Cardiac septum (tissue), 1 donor: ENCODE results near the gene PAFAH1B1. TPM values are rescaled to one million over a fixed set of nuclear protein-coding genes. Genes with fewer than 3 reads are reported as not detected.
"Not testable (repeated sequence)": the region's sequence is repeated elsewhere in the genome, so short reads cannot be mapped to it uniquely, and the experiment has no call there.

Experiments
- DNase-seq: peaks from one replicate; pipeline ENCODE4 v3.0.0-alpha.2; 2020; ENCODE audit warnings: low spot score
- intact Hi-C: fragments of 100-400 bp; cut with DNase I; formaldehyde crosslinking; loops from one replicate; pipeline ENCODE4 v1.14.0; 2022
- total RNA-seq: library from RNA; stranded (reverse); fragmentation: NEBNext Ultra II Directional; extraction: Animal tissue kit (Norgen Biotek cat#: 25700); gene quantifications from one replicate; pipeline ENCODE4 v1.2.1, GENCODE V29; 2021
- donor health status: DM: no; HTN: no; CAD: no.

PAFAH1B1 gene
- total RNA-seq, 1 donor from 2014 or later: 142 TPM

- DNase-seq, intact Hi-C loops: not testable (repeated sequence)
Observed at GRCh38 chr17:2628922-2629321, 35.5 kb downstream of the PAFAH1B1 start.

DNA sequence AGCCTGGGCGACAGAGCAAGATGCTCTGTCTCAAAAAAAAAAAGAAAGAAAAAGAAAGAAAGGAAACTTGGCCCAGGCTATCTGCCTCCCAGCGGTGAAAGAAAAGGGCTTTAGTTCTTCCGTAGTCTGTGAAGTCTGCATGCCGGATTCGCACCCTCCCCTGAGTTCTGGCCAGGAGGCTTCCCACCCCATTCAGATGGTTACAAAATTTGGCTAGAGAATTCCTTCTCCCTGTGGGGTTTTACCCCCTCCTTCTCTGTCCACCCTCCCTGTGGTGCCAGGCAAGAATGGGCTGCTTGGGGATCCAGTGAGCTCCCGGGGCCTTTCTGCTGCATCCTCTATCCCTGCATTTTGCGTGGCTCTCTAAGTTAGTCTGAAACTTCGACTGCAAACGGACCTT, 37.8 kb downstream of the PAFAH1B1 start:
- intact Hi-C loops: no loop called here
- DNase-seq: no peak

- intact Hi-C loops: no loop called here
- no peak for DNase-seq
Observed at GRCh38 chr17:2634361-2634960, 41.0 kb downstream of the PAFAH1B1 start.

DNA sequence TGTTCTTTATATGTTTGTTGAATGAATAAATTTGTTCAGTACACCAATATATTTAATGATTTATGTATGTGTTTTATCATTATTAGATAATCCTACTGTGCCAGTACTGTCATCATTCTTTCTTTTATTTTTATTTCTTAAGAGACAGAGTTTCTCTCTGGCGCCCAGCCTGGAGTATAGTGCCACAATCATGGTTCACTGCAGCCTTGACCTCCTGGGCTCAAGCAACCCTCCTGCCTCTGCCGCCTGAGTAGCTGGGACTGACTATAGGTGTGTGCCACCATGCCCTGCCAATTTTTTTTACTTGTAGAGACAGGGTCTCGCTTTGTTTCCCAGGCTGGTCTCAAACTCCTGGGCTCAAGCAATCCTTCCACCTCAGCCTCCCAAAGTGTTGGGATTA, 41.8 kb downstream of the PAFAH1B1 start:
- intact Hi-C loops: no loop called here
- no peak for DNase-seq

GRCh38 chr17:2635675-2636074, 42.2 kb downstream of the PAFAH1B1 start:
- no peak for DNase-seq
- intact Hi-C loops: no loop called here

GRCh38 chr17:2636169-2636930, 42.9 kb downstream of the PAFAH1B1 start:
- DNase-seq: no peak
- intact Hi-C loops: no loop called here

GRCh38 chr17:2637422-2637821, 44.0 kb downstream of the PAFAH1B1 start:
- DNase-seq: no peak
- intact Hi-C loops: no loop called here

DNA sequence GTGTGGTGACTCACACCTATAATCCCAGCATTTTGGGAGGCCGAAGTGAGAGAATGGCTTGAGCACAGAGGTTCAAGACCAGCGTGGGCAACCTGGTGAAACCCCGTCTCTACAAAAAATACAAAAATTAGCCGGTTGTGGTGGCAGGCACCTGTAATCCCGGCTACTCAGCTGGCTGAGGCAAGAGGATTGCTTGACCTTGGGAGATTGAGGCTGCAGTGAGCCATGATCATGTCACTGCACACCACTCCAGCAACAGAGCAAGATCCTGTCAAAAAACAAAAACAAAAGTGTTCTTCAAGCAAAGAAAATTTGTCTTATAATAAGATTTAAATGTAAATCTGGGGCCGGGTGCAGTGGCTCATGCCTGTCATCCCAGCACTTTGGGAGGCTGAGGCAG, 51.5 kb downstream of the PAFAH1B1 start:
- intact Hi-C loops: no loop called here
- no peak for DNase-seq

- intact Hi-C loops: no loop called here
- DNase-seq: no peak
Observed at GRCh38 chr17:2647957-2648356, 54.5 kb downstream of the PAFAH1B1 start.

DNA sequence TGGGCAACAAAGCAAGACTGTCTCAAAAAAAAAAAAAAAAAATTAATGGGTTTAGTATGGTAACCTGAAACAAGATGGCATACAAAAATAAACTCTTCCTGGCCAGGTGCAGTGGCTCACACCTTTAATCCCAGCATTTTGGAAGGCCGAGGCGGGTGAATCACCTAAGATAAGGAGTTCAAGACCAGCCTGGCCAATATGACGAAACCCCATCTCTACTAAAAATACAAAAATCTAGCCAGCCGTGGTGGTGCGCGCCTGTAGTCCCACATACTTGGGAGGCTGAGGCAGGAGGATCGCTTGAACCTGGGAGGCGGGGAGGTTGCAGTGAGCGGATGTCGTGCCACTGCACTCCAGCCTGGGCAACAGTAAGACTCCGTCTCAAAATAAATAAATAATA, 55.7 kb downstream of the PAFAH1B1 start:
- intact Hi-C loops: no loop called here
- no peak for DNase-seq

DNA sequence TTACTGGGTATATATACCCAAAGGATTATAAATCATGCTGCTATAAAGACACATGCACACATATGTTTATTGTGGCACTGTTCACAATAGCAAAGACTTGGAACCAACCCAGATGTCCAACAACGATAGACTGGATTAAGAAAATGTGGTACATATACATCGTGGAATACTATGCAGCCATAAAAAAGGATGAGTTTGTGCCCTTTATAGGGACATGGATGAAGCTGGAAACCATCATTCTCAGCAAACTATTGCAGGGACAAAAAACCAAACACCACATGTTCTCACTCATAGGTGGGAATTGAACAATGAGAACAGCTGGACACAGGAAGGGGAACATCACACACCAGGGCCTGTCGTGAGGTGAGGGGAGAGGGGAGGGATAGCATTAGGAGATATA, 59.5 kb downstream of the PAFAH1B1 start:
- DNase-seq, intact Hi-C loops: not testable (repeated sequence)

DNA sequence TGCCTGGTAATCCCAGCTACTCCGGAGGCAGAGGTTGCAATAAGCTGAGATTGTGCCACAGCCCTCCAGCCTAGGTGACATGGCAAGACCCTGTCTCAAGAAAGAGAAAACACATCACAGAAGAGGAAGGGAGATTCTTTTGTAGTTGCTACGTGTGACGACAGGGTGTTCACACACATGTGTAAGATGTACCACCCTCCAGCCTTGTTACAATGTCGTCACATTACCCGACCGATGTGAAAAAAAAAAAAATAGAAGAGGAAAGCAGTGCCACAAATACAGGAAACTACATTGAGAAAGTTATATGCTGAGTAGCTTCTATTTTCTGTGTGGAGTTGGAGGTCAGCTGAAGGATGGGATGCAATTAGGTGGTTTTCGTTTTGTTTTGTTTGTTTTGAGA, 62.1 kb downstream of the PAFAH1B1 start:
- no peak for DNase-seq
- intact Hi-C loops: no loop called here

DNA sequence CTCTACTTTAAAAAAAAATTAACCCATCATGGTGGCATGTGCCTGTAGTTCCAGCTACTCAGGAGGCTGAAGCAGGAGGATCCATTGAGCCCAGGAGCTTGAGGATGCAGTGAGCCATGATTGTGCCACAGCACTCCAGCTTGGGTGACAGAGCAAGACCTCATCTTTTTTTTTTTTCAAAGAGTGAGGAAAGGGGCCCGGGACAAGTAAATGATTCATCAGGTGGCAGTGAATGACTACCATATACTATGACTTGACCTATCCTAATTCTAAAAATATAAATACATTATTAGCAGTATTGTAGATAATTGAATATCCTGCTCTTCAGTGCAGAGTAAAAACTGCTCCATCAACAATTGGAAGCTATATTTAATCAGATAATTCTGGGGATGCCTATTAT, 62.8 kb downstream of the PAFAH1B1 start:
- intact Hi-C loops: no loop called here
- DNase-seq: no peak

DNA sequence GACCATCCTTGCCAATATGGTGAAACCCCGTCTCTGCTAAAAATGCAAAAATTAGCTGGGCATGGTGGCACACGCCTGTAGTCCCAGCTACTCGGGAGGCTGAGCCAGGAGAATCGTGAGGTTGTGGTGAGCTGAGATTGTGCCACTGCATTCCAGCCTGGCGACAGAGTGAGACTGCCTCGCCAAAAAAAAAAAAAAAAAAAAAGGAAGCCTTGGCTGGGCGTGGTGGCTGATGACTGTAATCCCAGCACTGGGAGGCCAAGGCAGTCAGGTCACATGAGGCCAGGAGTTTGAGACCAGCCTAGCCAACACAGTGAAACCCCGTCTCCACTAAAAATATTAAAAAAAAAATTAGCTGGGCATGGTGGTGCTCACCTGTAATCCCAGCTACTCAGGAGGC, 65.9 kb downstream of the PAFAH1B1 start:
- intact Hi-C loops, DNase-seq: not testable (repeated sequence)

DNA sequence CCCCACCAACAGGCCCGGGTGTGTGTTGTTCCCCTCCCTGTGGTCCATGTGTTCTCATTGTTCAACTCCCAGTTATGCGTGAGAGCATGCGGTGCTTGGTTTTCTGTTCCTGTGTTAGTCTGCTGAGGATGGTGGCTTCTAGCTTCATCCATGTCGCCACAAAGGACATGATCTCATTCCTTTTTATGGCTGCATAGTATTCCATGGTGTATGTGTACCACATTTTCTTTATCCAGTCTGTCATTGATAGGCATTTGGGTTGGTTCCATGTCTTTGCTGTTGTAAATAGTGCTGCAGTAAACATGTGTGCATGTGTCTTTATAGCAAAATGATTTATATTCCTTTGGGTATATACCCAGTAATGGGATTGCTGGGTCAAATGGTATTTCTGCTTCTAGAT, 67.0 kb downstream of the PAFAH1B1 start:
- DNase-seq, intact Hi-C loops: not testable (repeated sequence)

DNA sequence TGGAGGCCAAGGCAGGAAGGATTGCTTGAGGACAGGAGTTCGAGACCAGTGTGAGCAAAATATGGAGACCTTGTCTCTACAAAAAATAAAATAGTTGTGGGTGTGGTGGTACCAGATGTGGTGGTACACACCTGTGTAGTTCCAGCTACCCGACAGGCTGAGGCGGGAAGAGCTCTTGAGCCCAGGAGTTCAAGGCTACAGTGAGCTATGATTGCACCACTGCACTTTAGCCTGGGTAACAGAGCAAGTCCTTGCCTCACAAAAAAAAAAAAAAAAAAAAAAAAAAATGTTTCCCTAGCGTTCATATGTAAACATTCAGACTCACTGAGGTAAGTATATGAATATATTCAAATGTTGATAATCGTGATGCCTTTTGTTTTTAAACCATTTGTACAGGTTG, 78.6 kb downstream of the PAFAH1B1 start:
- intact Hi-C loops: loop anchor here (5.0 to 10.0 kb wide), 2 partner anchors 70 to 147 kb away; no protein-coding TSS in a partner anchor

DNA sequence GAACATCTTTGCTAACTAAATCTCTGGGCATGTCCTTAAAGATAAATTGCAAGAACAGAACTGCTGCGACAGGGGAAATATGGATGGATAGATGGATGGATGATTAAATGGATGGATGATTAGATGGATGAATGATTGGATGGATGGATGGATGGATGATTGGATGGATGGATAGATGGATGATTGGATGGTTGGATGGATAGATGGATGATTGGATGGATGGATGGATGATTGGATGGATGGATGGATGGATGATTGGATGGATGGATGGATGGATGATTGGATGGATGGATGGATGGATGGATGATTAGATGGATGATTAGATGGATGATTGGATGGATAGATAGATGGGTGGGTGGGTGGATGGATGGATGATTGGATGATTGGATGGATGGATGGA, 85.8 kb downstream of the PAFAH1B1 start:
- intact Hi-C loops: loop anchor here (10.0 kb wide), 1 partner anchor 154 kb away; no protein-coding TSS in a partner anchor
- not testable (repeated sequence) for DNase-seq

More for the DNA sequence above, 78.6 kb downstream of the PAFAH1B1 start:
- DNase-seq: no peak

GRCh38 chr17:2680961-2681360, 87.5 kb downstream of the PAFAH1B1 start:
- DNase-seq: no peak
- intact Hi-C loops: no loop called here

DNA sequence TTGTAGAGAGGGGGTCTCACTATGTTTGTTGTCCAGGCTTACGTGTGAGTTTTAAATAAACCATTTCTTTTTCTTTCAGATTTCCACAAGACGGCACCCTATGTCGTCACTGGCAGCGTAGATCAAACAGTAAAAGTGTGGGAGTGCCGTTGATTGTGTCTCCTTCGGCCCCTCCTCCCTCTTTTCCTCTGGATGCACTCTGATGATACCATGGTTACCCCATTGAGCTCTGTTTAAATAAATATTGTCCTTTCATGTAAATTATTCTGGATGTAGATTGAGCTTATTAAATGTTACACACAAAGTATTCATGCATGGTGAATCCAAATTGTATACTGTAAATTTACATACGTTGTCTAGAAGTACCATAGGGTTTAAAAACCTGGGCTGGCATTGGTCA, 88.2 kb downstream of the PAFAH1B1 start:
- intact Hi-C loops: no loop called here
- DNase-seq: no peak

GRCh38 chr17:2682176-2682938, 88.9 kb downstream of the PAFAH1B1 start:
- no peak for DNase-seq
- intact Hi-C loops: no loop called here
